Neural cell (in vitro differentiated cells): ENCODE results near the gene TAF8. TPM values are rescaled to one million over a fixed set of nuclear protein-coding genes. Genes with fewer than 3 reads are reported as not detected.

ENCODE experiments used
- H2AFZ ChIP-seq: fragments of 200-600, 300-800 bp; sonication (generic), shearing (Covaris generic); 2 replicates; pipeline ENCODE4 v1.6.0; 2014; ENCODE audit warnings: low read depth, mild to moderate bottlenecking, antibody characterized with exemption, low read length, moderate library complexity
- H3F3A ChIP-seq: fragments of 200-600 bp; shearing (Covaris generic); 2 replicates; pipeline ENCODE4 v1.6.1; 2016; ENCODE audit warnings: mild to moderate bottlenecking, moderate library complexity, mixed read lengths, antibody characterized with exemption, low read length; ENCODE audit not compliant: insufficient read depth, poor library complexity, severe bottlenecking
- H3K27ac ChIP-seq: fragments of 200-600, 300-800 bp; sonication (generic), shearing (Covaris generic); 2 replicates; pipeline ENCODE4 v1.5.1; 2014; ENCODE audit warnings: mild to moderate bottlenecking, low read length, moderate library complexity
- H3K27me3 ChIP-seq: fragments of 300-800, 200-600 bp; sonication (generic), shearing (Covaris generic); 2 replicates; pipeline ENCODE4 v1.6.0; 2014; ENCODE audit warnings: mild to moderate bottlenecking, low read depth, low read length, moderate library complexity; ENCODE audit not compliant: insufficient read depth
- H3K36me3 ChIP-seq: fragments of 300-800, 200-600 bp; sonication (generic), shearing (Covaris generic); 2 replicates; pipeline ENCODE4 v1.5.1; 2014; ENCODE audit warnings: mild to moderate bottlenecking, antibody characterized with exemption, low read length, moderate library complexity; ENCODE audit not compliant: insufficient read depth
- H3K4me2 ChIP-seq: fragments of 300-800, 200-600 bp; sonication (generic), shearing (Covaris generic); 2 replicates; pipeline ENCODE4 v1.6.0; 2014; ENCODE audit warnings: mild to moderate bottlenecking, low read length
- H3K4me3 ChIP-seq: fragments of 300-800, 200-600 bp; sonication (generic), shearing (Covaris generic); 2 replicates; pipeline ENCODE4 v1.5.1; 2014; ENCODE audit warnings: mild to moderate bottlenecking, low read length, moderate library complexity
- H3K79me2 ChIP-seq: fragments of 200-600 bp; shearing (Covaris generic); replicated peaks from 2 replicates; pipeline ENCODE4 v1.6.0; 2014; ENCODE audit warnings: mild to moderate bottlenecking, low read length, moderate library complexity; ENCODE audit not compliant: insufficient read depth
- H3K9ac ChIP-seq: fragments of 300-800, 200-600 bp; sonication (generic), shearing (Covaris generic); 2 replicates; pipeline ENCODE4 v1.6.1; 2016; ENCODE audit warnings: mild to moderate bottlenecking, low read length, mixed read lengths
- H3K9me2 ChIP-seq: fragments of 200-600 bp; shearing (Covaris generic); 2 replicates; pipeline ENCODE4 v1.6.1; 2016; ENCODE audit warnings: mild to moderate bottlenecking, low read length, mixed read lengths; ENCODE audit not compliant: insufficient read depth
- H3K9me3 ChIP-seq: fragments of 200-600, 300-800 bp; sonication (generic), shearing (Covaris generic); 2 replicates; pipeline ENCODE4 v1.6.1; 2016; ENCODE audit warnings: mild to moderate bottlenecking, mixed run types, low read length, moderate library complexity, mixed read lengths
- H4K20me1 ChIP-seq: fragments of 200-600 bp; shearing (Covaris generic); 2 replicates; pipeline ENCODE4 v1.6.1; 2016; ENCODE audit warnings: mild to moderate bottlenecking, mixed run types; ENCODE audit not compliant: insufficient read depth
- CTCF ChIP-seq: fragments of 450-650 bp; IDR thresholded peaks from 2 replicates; pipeline ENCODE4 v1.5.1; 2014; ENCODE audit warnings: antibody characterized with exemption, mild to moderate bottlenecking, moderate library complexity; ENCODE audit not compliant: poor library complexity, severe bottlenecking
- EP300 ChIP-seq: fragments of 450-650 bp; conservative IDR thresholded peaks from 2 replicates; pipeline ENCODE4 v1.6.1; 2014; ENCODE audit warnings: antibody characterized with exemption, mild to moderate bottlenecking, moderate library complexity; ENCODE audit not compliant: poor library complexity, severe bottlenecking
- EZH2 ChIP-seq: fragments of 200-600, 300-800 bp; shearing (Covaris generic), sonication (generic); IDR thresholded peaks from 2 replicates; pipeline ENCODE4 v1.6.1; 2014; ENCODE audit warnings: antibody characterized with exemption, low read length, borderline replicate concordance, mild to moderate bottlenecking; ENCODE audit not compliant: insufficient read depth, poor library complexity, severe bottlenecking
- MXI1 ChIP-seq: fragments of 450-650 bp; conservative IDR thresholded peaks from 2 replicates; pipeline ENCODE4 v1.6.1; 2014; ENCODE audit warnings: antibody characterized with exemption, mild to moderate bottlenecking; ENCODE audit not compliant: poor library complexity, severe bottlenecking
- POLR2AphosphoS5 ChIP-seq: IDR thresholded peaks from 2 replicates; pipeline ENCODE4 v1.6.1; 2012
- RAD21 ChIP-seq: fragments of 450-650 bp; conservative IDR thresholded peaks from 2 replicates; pipeline ENCODE4 v1.6.1; 2014; ENCODE audit warnings: antibody characterized with exemption, mild to moderate bottlenecking, moderate library complexity
- SMC3 ChIP-seq: fragments of 450-650 bp; conservative IDR thresholded peaks from 2 replicates; pipeline ENCODE4 v1.6.1; 2014; ENCODE audit warnings: antibody characterized with exemption, mild to moderate bottlenecking, moderate library complexity; ENCODE audit not compliant: poor library complexity
- TAF1 ChIP-seq: IDR thresholded peaks from 2 replicates; pipeline ENCODE4 v1.6.1; 2012; ENCODE audit warnings: low read depth
- polyA minus RNA-seq: library from RNA; depleted of rRNA, polyadenylated mRNA; stranded (reverse); fragments of >200 nt; gene quantifications from 2 replicates; pipeline ENCODE4 v1.2.3, GENCODE V29; 2014
- polyA plus RNA-seq: library from polyadenylated mRNA; depleted of rRNA; stranded (reverse); fragments of >200 nt; gene quantifications from 2 replicates; pipeline ENCODE4 v1.2.3, GENCODE V29; 2014
- TF ChIP-seq, protein P1 (sequence below): IDR thresholded peaks from 2 replicates; pipeline ENCODE4 v1.6.1; 2012; ENCODE audit warnings: borderline replicate concordance

TAF8 gene, protein sequence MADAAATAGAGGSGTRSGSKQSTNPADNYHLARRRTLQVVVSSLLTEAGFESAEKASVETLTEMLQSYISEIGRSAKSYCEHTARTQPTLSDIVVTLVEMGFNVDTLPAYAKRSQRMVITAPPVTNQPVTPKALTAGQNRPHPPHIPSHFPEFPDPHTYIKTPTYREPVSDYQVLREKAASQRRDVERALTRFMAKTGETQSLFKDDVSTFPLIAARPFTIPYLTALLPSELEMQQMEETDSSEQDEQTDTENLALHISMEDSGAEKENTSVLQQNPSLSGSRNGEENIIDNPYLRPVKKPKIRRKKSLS
- polyA plus RNA-seq (5.1 and 7.5 TPM in 2 replicates), polyA minus RNA-seq (7.1 and 7.4 TPM in 2 replicates)

DNA sequence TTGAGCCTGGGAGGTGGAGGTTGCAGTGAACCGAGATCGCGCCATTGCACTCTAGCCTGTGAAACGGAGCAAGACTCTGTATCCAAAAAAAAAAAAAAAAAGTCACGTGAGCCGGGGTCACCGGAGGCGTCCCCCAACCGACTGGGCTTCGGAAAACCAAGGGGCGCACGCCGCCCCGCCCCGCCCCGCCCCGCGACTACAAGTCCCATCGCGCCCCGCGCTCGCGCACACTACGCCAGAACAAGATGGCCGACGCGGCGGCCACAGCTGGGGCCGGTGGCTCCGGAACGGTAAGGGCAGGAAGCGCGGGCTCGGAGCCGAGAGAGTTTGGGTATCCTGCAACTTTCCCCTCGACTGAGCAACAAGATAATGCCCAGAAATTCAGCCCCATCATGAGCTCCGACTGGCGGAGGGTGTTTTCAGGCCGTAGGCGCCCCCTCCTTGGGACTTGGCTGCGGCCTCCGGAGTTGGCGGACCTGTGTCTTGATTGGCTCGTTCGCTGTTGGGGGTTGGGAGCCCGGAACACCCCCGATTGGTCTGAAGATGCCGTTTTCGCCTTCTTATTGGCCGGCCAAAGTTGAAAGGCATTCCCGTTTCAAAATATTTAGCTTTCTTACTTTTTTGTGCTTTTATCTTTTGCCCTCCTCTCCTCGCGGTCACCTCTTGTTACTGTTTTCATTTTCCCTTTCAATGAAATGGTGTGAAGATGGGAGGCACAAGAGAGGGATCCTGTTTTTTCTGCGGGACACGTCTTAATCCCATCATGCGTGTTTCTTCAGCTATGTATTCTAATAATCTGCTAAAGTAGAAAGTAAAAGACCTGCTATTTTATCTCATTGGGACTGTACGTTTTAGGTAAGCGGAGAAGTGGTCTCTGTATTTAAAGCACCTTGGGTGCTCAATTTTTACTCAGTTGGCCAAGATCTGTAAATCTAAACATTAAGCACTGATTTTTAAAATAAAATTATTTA is at the start of gene TAF8:
TSS of gene TAF8 (plus strand) at position 228 of the 971 bp plus-strand sequence. CDS start at position 246, 18 bp downstream.
- Histone ChIP-seq H3K4me2 (peak within 1 kb of the TSS; percentile 47), H3K36me3 (no peaks in the 10 kb centered on the region), H2AFZ (peak within 1 kb of the TSS; percentile 48), H3K79me2 (no peaks in the 10 kb centered on the region), H3K9ac (peak within 1 kb of the TSS; percentile 74), H3K27me3 (peaks cover 32% of the 10 kb centered on the region), H3F3A (no peaks in the 10 kb centered on the region), H3K27ac (peak within 1 kb of the TSS; percentile 71), H3K4me3 (peak within 1 kb of the TSS; percentile 78), H3K9me2 (no peaks in the 10 kb centered on the region), H3K9me3 (no peaks in the 10 kb centered on the region), H4K20me1 (no peaks in the 10 kb centered on the region)
- peak; percentile 63 for TF ChIP-seq EP300
- peak; percentile 40 for TF ChIP-seq CTCF
- TF ChIP-seq, protein P1, sequence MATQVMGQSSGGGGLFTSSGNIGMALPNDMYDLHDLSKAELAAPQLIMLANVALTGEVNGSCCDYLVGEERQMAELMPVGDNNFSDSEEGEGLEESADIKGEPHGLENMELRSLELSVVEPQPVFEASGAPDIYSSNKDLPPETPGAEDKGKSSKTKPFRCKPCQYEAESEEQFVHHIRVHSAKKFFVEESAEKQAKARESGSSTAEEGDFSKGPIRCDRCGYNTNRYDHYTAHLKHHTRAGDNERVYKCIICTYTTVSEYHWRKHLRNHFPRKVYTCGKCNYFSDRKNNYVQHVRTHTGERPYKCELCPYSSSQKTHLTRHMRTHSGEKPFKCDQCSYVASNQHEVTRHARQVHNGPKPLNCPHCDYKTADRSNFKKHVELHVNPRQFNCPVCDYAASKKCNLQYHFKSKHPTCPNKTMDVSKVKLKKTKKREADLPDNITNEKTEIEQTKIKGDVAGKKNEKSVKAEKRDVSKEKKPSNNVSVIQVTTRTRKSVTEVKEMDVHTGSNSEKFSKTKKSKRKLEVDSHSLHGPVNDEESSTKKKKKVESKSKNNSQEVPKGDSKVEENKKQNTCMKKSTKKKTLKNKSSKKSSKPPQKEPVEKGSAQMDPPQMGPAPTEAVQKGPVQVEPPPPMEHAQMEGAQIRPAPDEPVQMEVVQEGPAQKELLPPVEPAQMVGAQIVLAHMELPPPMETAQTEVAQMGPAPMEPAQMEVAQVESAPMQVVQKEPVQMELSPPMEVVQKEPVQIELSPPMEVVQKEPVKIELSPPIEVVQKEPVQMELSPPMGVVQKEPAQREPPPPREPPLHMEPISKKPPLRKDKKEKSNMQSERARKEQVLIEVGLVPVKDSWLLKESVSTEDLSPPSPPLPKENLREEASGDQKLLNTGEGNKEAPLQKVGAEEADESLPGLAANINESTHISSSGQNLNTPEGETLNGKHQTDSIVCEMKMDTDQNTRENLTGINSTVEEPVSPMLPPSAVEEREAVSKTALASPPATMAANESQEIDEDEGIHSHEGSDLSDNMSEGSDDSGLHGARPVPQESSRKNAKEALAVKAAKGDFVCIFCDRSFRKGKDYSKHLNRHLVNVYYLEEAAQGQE, result peak; percentile 77
- TF ChIP-seq MXI1, result peak; percentile 68
- no peak for TF ChIP-seq TAF1
- no peak for TF ChIP-seq RAD21
- TF ChIP-seq POLR2AphosphoS5, result peak; percentile 72

DNA sequence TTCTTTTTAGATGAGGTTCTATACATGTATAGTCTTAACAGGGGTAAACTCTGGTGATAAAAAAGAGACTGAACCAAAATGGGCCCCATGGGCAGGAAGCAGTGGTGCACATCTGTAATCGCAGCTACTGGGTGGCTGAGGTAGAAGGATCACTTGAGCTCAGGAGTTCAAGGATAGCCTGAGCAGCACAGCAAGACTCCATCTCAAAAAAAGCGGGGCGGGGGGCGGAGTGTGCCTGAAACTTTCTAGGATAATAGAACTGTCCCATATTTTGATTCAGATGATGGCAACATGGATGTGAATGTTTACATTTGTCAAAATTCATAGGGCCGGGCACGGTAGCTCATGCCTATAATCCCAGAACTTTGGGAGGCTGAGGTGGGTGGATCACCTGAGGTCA is 48.8 kb upstream of the TAF8 start:
- H3K27ac ChIP-seq, result no peak overlapping the region
- H3K9ac ChIP-seq, result no peak overlapping the region
- H3K4me2 ChIP-seq, result no peak overlapping the region
- no peak overlapping the region for H2AFZ ChIP-seq
- H3K79me2 ChIP-seq, result no peaks in the 10 kb centered on the region
- H3K4me3 ChIP-seq, result no peak overlapping the region
- no peak for TF ChIP-seq POLR2AphosphoS5
- no peak for TF ChIP-seq CTCF
- TF ChIP-seq SMC3, result no peak
- TF ChIP-seq EP300, result no peak
- no peak for TF ChIP-seq MXI1
- TF ChIP-seq EZH2, result no peak
- no peak for TF ChIP-seq TAF1
- TF ChIP-seq, protein P1, result no peak
- TF ChIP-seq RAD21, result no peak
- H3K36me3 ChIP-seq, result no peaks in the 10 kb centered on the region
- no peaks in the 10 kb centered on the region for H3F3A ChIP-seq
- no peaks in the 10 kb centered on the region for H3K9me3 ChIP-seq
- H4K20me1 ChIP-seq, result no peaks in the 10 kb centered on the region
- no peaks in the 10 kb centered on the region for H3K27me3 ChIP-seq
- no peaks in the 10 kb centered on the region for H3K9me2 ChIP-seq
